GM18526 (cell line): Measurements from ENCODE around the gene SLC1A6.

Experiments used
- POLR2A ChIP-seq: IDR thresholded peaks from 3 replicates; pipeline ENCODE4 v1.6.1; 2011; ENCODE audit not compliant: insufficient read length; ENCODE audit errors: extremely low read depth

The SLC1A6 gene

GRCh38 chr19:14979476-14980255 lies at the start of gene SLC1A6:
SLC1A6 (minus strand) TSS chr19:14979864; CDS start chr19:14972910, 6,954 bp downstream.
- no peak for TF ChIP-seq POLR2A

GRCh38 chr19:15028490-15028889 lies 48.8 kb upstream of the SLC1A6 start:
- TF ChIP-seq POLR2A, result no peak

GRCh38 chr19:15025217-15025616 lies 45.6 kb upstream of the SLC1A6 start:
- TF ChIP-seq POLR2A, result no peak

- TF ChIP-seq POLR2A, result no peak
Measured at GRCh38 chr19:15022752-15023151, 43.1 kb upstream of the SLC1A6 start.

GRCh38 chr19:15021286-15022007 lies 41.8 kb upstream of the SLC1A6 start:
- no peak for TF ChIP-seq POLR2A

GRCh38 chr19:15015946-15016542 lies 36.4 kb upstream of the SLC1A6 start:
- TF ChIP-seq POLR2A, result no peak

- TF ChIP-seq POLR2A, result no peak
Measured at GRCh38 chr19:15014579-15014978, 34.9 kb upstream of the SLC1A6 start.

- no peak for TF ChIP-seq POLR2A
Measured at GRCh38 chr19:15010501-15011300, 31.0 kb upstream of the SLC1A6 start.

- no peak for TF ChIP-seq POLR2A
Measured at GRCh38 chr19:15008308-15008707, 28.6 kb upstream of the SLC1A6 start.

- no peak for TF ChIP-seq POLR2A
Measured at GRCh38 chr19:14997981-14998380, 18.3 kb upstream of the SLC1A6 start.

GRCh38 chr19:14992780-14993179 lies 13.1 kb upstream of the SLC1A6 start:
- TF ChIP-seq POLR2A, result no peak

- TF ChIP-seq POLR2A, result no peak
Measured at GRCh38 chr19:14985133-14985532, 5.5 kb upstream of the SLC1A6 start.

- TF ChIP-seq POLR2A, result no peak
Measured at GRCh38 chr19:14978161-14978776, 1.4 kb downstream of the SLC1A6 start.

- no peak for TF ChIP-seq POLR2A
Measured at GRCh38 chr19:14977128-14977527, 2.5 kb downstream of the SLC1A6 start.

GRCh38 chr19:14974488-14974887 lies 5.2 kb downstream of the SLC1A6 start:
- no peak for TF ChIP-seq POLR2A
